ENCODE measurements around the gene COL4A2. TPM values are rescaled to one million over a fixed set of nuclear protein-coding genes. Genes with fewer than 3 reads are reported as not detected.

Gene COL4A2
- polyA plus RNA-seq, 2 of the 4 experiments (the other 2 are of a cell fraction): 46.9 to 119 TPM

- no peaks in the 10 kb centered on the region for H3K9me3 ChIP-seq
- no peak overlapping the region for H3K4me2 ChIP-seq
- ATAC-seq (no peak), DNase-seq (ENCODE audit: low read depth in 1 of 2, low spot score in 1 of 2) (no peak), FAIRE-seq (no peak)
- peak overlapping the region; percentile 75 to 83; a peak in 3 of 6 replicates for H3K27ac ChIP-seq
- TF ChIP-seq NFE2L2 (conservative IDR thresholded peaks at IDR 0.05; ENCODE audit: low read length) (no peak), NR3C1 (IDR thresholded peaks at IDR 0.05) (no peak), CEBPB (IDR thresholded peaks at IDR 0.05) (no peak), MAX (IDR thresholded peaks at IDR 0.05) (no peak), HOXA7 (CRISPR knock-in tag; IDR thresholded peaks at IDR 0.05) (no peak), HDAC2 (IDR thresholded peaks at IDR 0.05) (no peak), FOSL2 (IDR thresholded peaks at IDR 0.05) (no peak), FOSL2 (CRISPR knock-in tag; IDR thresholded peaks at IDR 0.05) (no peak), EHF (CRISPR knock-in tag; IDR thresholded peaks at IDR 0.05) (no peak), ZFP36 (IDR thresholded peaks at IDR 0.05; ENCODE audit: borderline replicate concordance, partially characterized antibody) (no peak), BHLHE40 (IDR thresholded peaks at IDR 0.05; ENCODE audit: low read depth, low read length) (no peak), JUN (IDR thresholded peaks at IDR 0.05) (no peak), SREBF2 (IDR thresholded peaks at IDR 0.05) (no peak), CHD2 (IDR thresholded peaks at IDR 0.05; ENCODE audit: low read length, partially characterized antibody) (no peak)
- TF ChIP-seq, protein P1, sequence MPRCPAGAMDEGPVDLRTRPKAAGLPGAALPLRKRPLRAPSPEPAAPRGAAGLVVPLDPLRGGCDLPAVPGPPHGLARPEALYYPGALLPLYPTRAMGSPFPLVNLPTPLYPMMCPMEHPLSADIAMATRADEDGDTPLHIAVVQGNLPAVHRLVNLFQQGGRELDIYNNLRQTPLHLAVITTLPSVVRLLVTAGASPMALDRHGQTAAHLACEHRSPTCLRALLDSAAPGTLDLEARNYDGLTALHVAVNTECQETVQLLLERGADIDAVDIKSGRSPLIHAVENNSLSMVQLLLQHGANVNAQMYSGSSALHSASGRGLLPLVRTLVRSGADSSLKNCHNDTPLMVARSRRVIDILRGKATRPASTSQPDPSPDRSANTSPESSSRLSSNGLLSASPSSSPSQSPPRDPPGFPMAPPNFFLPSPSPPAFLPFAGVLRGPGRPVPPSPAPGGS (IDR thresholded peaks at IDR 0.05): no peak
- TF ChIP-seq, protein P2, sequence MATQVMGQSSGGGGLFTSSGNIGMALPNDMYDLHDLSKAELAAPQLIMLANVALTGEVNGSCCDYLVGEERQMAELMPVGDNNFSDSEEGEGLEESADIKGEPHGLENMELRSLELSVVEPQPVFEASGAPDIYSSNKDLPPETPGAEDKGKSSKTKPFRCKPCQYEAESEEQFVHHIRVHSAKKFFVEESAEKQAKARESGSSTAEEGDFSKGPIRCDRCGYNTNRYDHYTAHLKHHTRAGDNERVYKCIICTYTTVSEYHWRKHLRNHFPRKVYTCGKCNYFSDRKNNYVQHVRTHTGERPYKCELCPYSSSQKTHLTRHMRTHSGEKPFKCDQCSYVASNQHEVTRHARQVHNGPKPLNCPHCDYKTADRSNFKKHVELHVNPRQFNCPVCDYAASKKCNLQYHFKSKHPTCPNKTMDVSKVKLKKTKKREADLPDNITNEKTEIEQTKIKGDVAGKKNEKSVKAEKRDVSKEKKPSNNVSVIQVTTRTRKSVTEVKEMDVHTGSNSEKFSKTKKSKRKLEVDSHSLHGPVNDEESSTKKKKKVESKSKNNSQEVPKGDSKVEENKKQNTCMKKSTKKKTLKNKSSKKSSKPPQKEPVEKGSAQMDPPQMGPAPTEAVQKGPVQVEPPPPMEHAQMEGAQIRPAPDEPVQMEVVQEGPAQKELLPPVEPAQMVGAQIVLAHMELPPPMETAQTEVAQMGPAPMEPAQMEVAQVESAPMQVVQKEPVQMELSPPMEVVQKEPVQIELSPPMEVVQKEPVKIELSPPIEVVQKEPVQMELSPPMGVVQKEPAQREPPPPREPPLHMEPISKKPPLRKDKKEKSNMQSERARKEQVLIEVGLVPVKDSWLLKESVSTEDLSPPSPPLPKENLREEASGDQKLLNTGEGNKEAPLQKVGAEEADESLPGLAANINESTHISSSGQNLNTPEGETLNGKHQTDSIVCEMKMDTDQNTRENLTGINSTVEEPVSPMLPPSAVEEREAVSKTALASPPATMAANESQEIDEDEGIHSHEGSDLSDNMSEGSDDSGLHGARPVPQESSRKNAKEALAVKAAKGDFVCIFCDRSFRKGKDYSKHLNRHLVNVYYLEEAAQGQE (IDR thresholded peaks at IDR 0.05): no peak
- ChIA-PET POLR2A (no interaction called here), CTCF (interaction anchor here (1.6 to 2.1 kb wide), 2 partner anchors 17 to 68 kb away, joined by 4 to 5 read pairs; no protein-coding TSS in a partner anchor)
- WGBS (ENCODE audit: missing lambda C conversion rate): 91% methylated on average over 5 of the region's 5 CpGs
- H3K4me3 ChIP-seq: no peak overlapping the region
- H3K4me1 ChIP-seq: peaks cover 56% of the 10 kb centered on the region
These were observed 37.2 kb downstream of the COL4A2 start for GRCh38 chr13:110344320-110344719.

DNA sequence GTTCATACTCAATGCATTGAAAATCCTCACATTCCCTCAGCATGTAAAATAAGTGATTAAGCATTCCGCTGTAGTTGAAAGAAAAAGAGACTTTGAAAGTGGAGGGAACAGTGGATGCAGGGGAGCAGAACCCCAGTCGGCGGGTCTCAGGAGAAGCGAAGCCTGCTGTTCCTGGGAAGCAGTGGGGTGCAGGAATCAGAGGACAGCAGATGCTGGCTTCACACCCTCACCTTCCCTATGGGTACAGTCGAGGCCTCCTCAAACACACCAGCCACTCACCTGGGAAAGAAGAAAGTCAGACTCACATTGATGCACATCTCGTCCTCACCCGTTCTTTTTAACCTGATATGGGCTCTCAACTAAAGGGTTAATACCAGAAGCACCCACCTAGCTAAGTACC lies 38.2 kb downstream of the COL4A2 start:
- CTCF ChIA-PET: interaction anchor here (0.7 to 1.6 kb wide), 2 partner anchors 67 to 68 kb away, joined by 3 to 4 read pairs; no protein-coding TSS in a partner anchor
- POLR2A ChIA-PET: no interaction called here
- no peaks in the 10 kb centered on the region for H3K9me3 ChIP-seq
- DNase-seq (ENCODE audit: low read depth in 1 of 2, low spot score in 1 of 2) (no peak), ATAC-seq (no peak), FAIRE-seq (no peak)
- TF ChIP-seq HEYL (CRISPR knock-in tag; IDR thresholded peaks at IDR 0.05) (no peak), CTCF (IDR thresholded peaks at IDR 0.05) (no peak), MYC (IDR thresholded peaks at IDR 0.05; ENCODE audit: borderline replicate concordance, low read length) (no peak), ZNF302 (CRISPR knock-in tag; IDR thresholded peaks at IDR 0.05) (no peak), HMGXB4 (CRISPR knock-in tag; IDR thresholded peaks at IDR 0.05; ENCODE audit: borderline replicate concordance) (no peak), NR3C1 (IDR thresholded peaks at IDR 0.05) (no peak), MAX (IDR thresholded peaks at IDR 0.05) (no peak), RNF2 (IDR thresholded peaks at IDR 0.05; ENCODE audit: borderline replicate concordance, low read depth) (no peak), MAFK (IDR thresholded peaks at IDR 0.05; ENCODE audit: partially characterized antibody) (no peak)
- TF ChIP-seq, protein P3, sequence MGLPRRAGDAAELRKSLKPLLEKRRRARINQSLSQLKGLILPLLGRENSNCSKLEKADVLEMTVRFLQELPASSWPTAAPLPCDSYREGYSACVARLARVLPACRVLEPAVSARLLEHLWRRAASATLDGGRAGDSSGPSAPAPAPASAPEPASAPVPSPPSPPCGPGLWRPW (IDR thresholded peaks at IDR 0.05): no peak
- peaks cover 61% of the 10 kb centered on the region for H3K4me1 ChIP-seq
- no peak overlapping the region for H3K4me3 ChIP-seq
- peak overlapping the region; percentile 75 to 83 for H3K27ac ChIP-seq
- WGBS (ENCODE audit: missing lambda C conversion rate): 92% methylated on average over 6 of the region's 7 CpGs
- H3K4me2 ChIP-seq: peak overlapping the region; percentile 60; the same call in 1 of the 3 replicates
